ACC112 (cell line): ENCODE measurements around the gene MAP3K4.
A peak's percentile ranks its signal among the peaks of the same experiment; 100 is the strongest.

Experiments used
- H2AFZ ChIP-seq: fragments of 200-600 bp; sonication (generic); one replicate; pipeline ENCODE4 v1.6.0; 2017; ENCODE audit warnings: antibody characterized with exemption, low read length; ENCODE audit not compliant: unreplicated experiment
- H3K27ac ChIP-seq: fragments of 200-600 bp; sonication (generic); 2 replicates; pipeline ENCODE4 v1.5.1; 2014; ENCODE audit warnings: low read depth, mild to moderate bottlenecking, antibody characterized with exemption, low read length, moderate library complexity
- H3K27me3 ChIP-seq: fragments of 200-600 bp; sonication (generic); 2 replicates; pipeline ENCODE4 v1.6.1; 2014; ENCODE audit warnings: mild to moderate bottlenecking, antibody characterized with exemption, low read length, moderate library complexity, mixed read lengths; ENCODE audit not compliant: insufficient read depth
- H3K36me3 ChIP-seq: fragments of 200-600 bp; sonication (generic); 2 replicates; pipeline ENCODE4 v1.6.1; 2016; ENCODE audit warnings: mild to moderate bottlenecking, antibody characterized with exemption, low read length, moderate library complexity, mixed read lengths; ENCODE audit not compliant: insufficient read depth
- H3K4me1 ChIP-seq: fragments of 200-600 bp; sonication (generic); one replicate; pipeline ENCODE4 v1.6.1; 2016; ENCODE audit warnings: low read length, mixed read lengths; ENCODE audit not compliant: insufficient read depth, unreplicated experiment, control insufficient read depth
- H3K4me3 ChIP-seq: fragments of 200-600 bp; sonication (generic); 2 replicates; pipeline ENCODE4 v1.5.1; 2014; ENCODE audit warnings: mild to moderate bottlenecking, low read depth, low read length
- H3K79me2 ChIP-seq: fragments of 200-600 bp; sonication (generic); one replicate; pipeline ENCODE4 v1.6.0; 2016; ENCODE audit warnings: low read length; ENCODE audit not compliant: control insufficient read depth, unreplicated experiment, insufficient read depth

MAP3K4 gene

DNA sequence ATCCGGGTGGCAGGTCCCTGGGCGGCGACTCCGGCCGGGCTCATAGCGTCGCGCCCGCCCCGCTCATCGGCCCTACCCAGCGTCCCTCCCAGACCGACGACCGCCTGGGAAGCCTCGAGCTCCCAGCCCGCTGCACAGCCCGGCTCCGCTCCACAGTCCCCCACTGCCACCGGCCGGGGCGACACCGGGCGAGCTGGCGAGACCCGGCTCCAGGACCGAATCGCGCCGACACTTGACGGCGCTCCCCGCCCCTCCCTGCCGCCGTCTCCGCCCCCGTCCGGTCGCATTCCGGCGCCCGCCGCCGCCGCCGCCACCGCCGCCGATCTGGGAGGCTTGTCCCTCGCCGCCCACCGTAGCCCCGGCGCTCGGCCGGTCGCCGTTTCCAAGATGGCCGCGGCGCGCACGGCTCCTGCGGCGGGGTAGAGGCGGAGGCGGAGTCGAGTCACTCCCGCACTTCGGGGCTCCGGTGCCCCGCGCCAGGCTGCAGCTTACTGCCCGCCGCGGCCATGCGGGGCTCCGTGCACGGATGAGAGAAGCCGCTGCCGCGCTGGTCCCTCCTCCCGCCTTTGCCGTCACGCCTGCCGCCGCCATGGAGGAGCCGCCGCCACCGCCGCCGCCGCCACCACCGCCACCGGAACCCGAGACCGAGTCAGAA, at the start of gene MAP3K4:
Gene MAP3K4, plus strand, starts transcription at position 364 of the 655 bp plus-strand sequence. Its CDS starts 163 bp downstream, at position 527.
- H3K27ac ChIP-seq: peak within 1 kb of the TSS; percentile 64
- no peaks in the 10 kb centered on the region for H3K27me3 ChIP-seq
- peak within 1 kb of the TSS; percentile 83 for H2AFZ ChIP-seq
- H3K36me3 ChIP-seq: no peaks in the 10 kb centered on the region
- H3K79me2 ChIP-seq: peaks cover 34% of the 10 kb centered on the region
- peaks cover 16% of the 10 kb centered on the region for H3K4me1 ChIP-seq
- H3K4me3 ChIP-seq: peak within 1 kb of the TSS; percentile 85

GRCh38 chr6:160943997-160944396, 47.6 kb upstream of the MAP3K4 start:
- Histone ChIP-seq H3K27ac (no peak overlapping the region), H2AFZ (no peak overlapping the region), H3K27me3 (no peaks in the 10 kb centered on the region), H3K4me1 (no peaks in the 10 kb centered on the region), H3K79me2 (no peaks in the 10 kb centered on the region), H3K36me3 (no peaks in the 10 kb centered on the region), H3K4me3 (no peak overlapping the region)

DNA sequence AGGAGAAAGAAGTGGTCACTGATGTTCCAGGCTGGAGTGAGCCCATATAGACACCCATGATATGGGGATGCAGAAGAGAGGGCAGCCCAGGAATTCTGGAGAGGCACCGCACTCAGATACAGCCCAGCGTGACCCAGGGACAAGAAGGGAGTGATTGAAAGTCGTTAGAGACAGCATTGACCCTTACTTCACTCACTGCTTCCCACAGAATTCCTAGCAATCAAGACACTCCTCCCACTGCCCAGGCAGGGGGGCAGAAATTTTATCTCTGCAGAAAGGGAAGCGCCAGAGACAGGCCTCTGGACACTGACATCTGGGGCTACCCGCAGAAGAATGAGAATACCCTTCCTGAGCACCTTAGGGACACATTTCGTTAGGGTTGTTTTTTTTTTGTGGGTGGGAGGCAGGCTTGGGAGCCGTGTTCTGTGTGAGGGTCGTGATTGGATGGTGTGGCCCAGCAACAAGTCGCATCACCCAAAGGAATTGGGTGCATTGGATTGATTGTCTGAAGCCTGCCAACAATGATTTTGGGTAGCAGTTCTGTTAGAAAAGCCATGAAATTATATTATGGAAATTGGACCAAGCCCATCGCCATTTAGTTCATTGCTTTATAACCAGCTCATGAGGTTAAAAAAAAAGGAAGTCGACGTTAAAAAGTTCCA, 45.9 kb upstream of the MAP3K4 start:
- H3K4me1 ChIP-seq: peaks cover 8% of the 10 kb centered on the region
- no peaks in the 10 kb centered on the region for H3K79me2 ChIP-seq
- H3K27me3 ChIP-seq: no peaks in the 10 kb centered on the region
- H2AFZ ChIP-seq: no peak overlapping the region
- no peak overlapping the region for H3K27ac ChIP-seq
- no peak overlapping the region for H3K4me3 ChIP-seq
- no peaks in the 10 kb centered on the region for H3K36me3 ChIP-seq

DNA sequence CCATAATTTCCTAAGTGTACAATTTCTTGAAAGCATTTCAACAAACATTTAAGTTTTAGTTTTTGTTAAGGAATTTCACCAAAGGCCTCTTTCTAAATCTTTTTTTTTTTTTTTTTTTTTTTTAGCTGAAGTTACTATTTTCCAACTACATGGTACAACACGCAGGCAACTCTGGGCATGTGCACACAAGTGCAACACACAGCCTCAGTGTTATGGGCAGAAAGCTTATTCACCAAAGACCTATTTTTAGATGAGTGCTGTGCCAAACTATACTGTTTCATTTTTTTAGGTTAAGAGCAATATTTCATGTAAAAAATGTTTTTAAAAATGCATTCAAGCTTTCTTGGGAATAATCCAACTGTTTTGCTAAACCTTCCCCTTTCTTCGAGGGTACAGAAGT, 42.0 kb upstream of the MAP3K4 start:
- Histone ChIP-seq H3K27me3 (no peaks in the 10 kb centered on the region), H3K79me2 (no peaks in the 10 kb centered on the region), H2AFZ (no peak overlapping the region), H3K4me3 (no peak overlapping the region), H3K36me3 (no peaks in the 10 kb centered on the region), H3K4me1 (peaks cover 15% of the 10 kb centered on the region), H3K27ac (peak overlapping the region; percentile 76; the same call in 1 of the 2 replicates)

DNA sequence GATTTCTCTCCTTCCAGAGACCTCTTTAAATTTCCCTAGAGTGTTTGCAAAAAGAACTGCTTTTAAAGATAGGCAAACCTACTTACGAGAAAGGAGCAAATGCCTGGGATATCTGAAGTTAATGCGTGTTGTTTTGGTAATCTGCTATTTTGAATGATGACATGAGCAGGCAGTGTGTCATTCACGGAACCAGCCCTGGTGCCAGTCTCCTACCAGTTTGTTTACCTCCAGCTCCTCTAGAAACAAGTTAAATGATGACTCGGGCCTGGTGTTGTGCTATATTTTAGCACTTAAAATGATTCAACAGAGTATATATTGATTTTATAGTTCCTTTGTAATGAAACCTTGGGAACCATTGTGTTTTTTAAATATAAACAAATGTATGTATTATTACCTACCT, 41.1 kb upstream of the MAP3K4 start:
- peaks cover 15% of the 10 kb centered on the region for H3K4me1 ChIP-seq
- peak overlapping the region; percentile 76 for H3K27ac ChIP-seq
- H3K4me3 ChIP-seq: peak overlapping the region; percentile 17; the same call in 1 of the 2 replicates
- H3K27me3 ChIP-seq: no peaks in the 10 kb centered on the region
- H2AFZ ChIP-seq: peak overlapping the region; percentile 4
- no peaks in the 10 kb centered on the region for H3K36me3 ChIP-seq
- no peaks in the 10 kb centered on the region for H3K79me2 ChIP-seq

GRCh38 chr6:160951187-160952030, 40.2 kb upstream of the MAP3K4 start:
- Histone ChIP-seq H3K4me3 (no peak overlapping the region), H3K4me1 (peaks cover 15% of the 10 kb centered on the region), H3K79me2 (no peaks in the 10 kb centered on the region), H3K27me3 (no peaks in the 10 kb centered on the region), H3K36me3 (no peaks in the 10 kb centered on the region), H3K27ac (peak overlapping the region; percentile 58), H2AFZ (no peak overlapping the region)

- no peak overlapping the region for H2AFZ ChIP-seq
- H3K27me3 ChIP-seq: no peaks in the 10 kb centered on the region
- peaks cover 15% of the 10 kb centered on the region for H3K4me1 ChIP-seq
- H3K36me3 ChIP-seq: no peaks in the 10 kb centered on the region
- no peak overlapping the region for H3K27ac ChIP-seq
- no peak overlapping the region for H3K4me3 ChIP-seq
- H3K79me2 ChIP-seq: no peaks in the 10 kb centered on the region
Observed at GRCh38 chr6:160952633-160953281, 38.8 kb upstream of the MAP3K4 start.

DNA sequence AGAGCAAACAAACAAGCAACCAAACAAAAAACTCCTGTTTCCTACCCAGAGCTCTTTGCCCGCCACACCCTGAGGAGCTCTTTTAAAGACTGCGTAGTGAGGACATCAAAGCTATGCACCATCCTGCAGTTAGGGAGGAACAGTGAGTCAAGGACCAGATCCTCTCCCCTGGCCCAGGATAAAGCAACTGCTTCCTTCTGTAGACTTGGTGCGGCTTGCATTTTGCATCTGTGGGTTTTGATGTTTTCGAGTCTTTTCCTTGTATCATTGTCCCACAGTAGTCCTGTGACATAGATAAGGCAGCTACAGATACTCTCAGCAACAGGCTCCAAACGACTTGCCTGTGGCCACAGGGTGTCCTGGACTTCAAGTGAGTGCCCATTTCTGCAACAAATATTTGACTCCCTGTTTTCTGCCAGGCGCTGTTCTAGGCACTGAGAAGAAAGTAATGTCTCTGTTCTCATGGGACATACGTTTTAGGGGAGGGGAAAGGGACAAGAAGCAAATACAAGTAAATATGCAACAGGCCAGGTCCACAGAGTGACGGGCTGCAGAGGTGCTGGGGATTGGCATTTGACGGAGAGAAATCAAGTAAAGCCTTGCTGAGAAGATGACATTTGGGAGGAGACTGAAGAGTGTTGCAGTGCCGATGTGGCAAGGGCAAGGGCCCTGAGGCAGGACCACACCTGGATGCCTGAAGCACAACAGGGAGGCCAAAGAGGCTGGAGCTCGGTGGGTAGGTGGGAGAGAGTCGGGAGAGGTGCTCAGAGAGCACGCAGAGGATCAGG, 35.9 kb upstream of the MAP3K4 start:
- H3K4me3 ChIP-seq: no peak overlapping the region
- H3K27me3 ChIP-seq: no peaks in the 10 kb centered on the region
- H3K79me2 ChIP-seq: no peaks in the 10 kb centered on the region
- H3K27ac ChIP-seq: no peak overlapping the region
- no peaks in the 10 kb centered on the region for H3K36me3 ChIP-seq
- peaks cover 6% of the 10 kb centered on the region for H3K4me1 ChIP-seq
- no peak overlapping the region for H2AFZ ChIP-seq

DNA sequence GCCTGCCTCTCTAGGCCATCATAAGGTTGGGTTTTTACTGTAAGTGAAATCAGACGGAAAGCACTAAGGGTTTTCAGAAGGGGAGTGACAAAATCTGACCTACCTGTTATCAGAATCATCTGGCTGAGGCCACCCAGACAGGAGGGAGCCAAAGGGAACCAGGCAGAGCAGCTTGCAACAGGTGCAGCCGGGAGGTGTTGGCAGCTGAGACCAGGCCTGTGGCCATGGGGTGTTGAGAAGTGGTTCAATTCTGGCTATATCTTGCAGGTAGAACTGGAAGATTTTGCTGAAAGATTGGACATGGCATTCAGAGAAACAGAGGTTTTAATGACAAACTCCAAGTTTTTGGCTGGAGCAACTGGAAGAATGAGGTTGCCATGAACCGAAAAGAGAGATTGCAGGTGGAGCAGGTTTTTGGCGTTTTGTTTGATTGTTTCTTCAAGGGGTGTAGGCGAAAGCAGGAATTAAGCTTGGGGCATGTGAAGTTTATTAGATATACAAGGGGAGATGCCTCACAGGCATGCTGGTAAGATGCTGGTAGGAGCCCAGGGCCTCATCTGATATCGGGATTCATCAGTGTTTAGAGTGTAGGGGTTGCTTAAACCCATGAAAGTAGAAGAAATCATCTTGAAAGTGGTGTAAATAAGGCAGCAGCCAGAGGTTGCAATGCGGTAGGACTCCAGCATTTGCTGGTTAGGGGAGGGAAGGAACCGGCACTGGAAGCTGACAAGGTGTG, 35.1 kb upstream of the MAP3K4 start:
- no peaks in the 10 kb centered on the region for H3K79me2 ChIP-seq
- no peaks in the 10 kb centered on the region for H3K36me3 ChIP-seq
- no peak overlapping the region for H3K4me3 ChIP-seq
- H2AFZ ChIP-seq: no peak overlapping the region
- no peaks in the 10 kb centered on the region for H3K27me3 ChIP-seq
- H3K27ac ChIP-seq: no peak overlapping the region
- H3K4me1 ChIP-seq: no peaks in the 10 kb centered on the region
